WTC11 (cell line): Measurements from ENCODE around the gene SLC8A1.

Source experiments
- CBFB ChIP-seq: sonication (generic); formaldehyde crosslinking; IDR thresholded peaks from 2 replicates; pipeline ENCODE4 v1.8.1; 2022; ENCODE audit warnings: mild to moderate bottlenecking, low read depth, missing genetic modification reagents
- CREM ChIP-seq: sonication (generic); formaldehyde crosslinking; IDR thresholded peaks from 2 replicates; pipeline ENCODE4 v1.8.1; 2022; ENCODE audit warnings: mild to moderate bottlenecking, missing genetic modification reagents, moderate library complexity
- ESRRA ChIP-seq: sonication (generic); formaldehyde crosslinking; IDR thresholded peaks from 2 replicates; pipeline ENCODE4 v1.8.1; 2022; ENCODE audit warnings: mild to moderate bottlenecking, missing genetic modification reagents, borderline replicate concordance
- NFE2L1 ChIP-seq: sonication (generic); formaldehyde crosslinking; IDR thresholded peaks from 2 replicates; pipeline ENCODE4 v1.8.1; 2023; ENCODE audit warnings: missing genetic modification reagents
- NFYB ChIP-seq: sonication (generic); formaldehyde crosslinking; conservative IDR thresholded peaks from 2 replicates; pipeline ENCODE4 v1.8.0; 2022; ENCODE audit warnings: low read depth, missing genetic modification reagents
- NR2C2 ChIP-seq: sonication (generic); formaldehyde crosslinking; IDR thresholded peaks from 2 replicates; pipeline ENCODE4 v1.8.0; 2022; ENCODE audit warnings: mild to moderate bottlenecking, missing genetic modification reagents
- TEAD4 ChIP-seq: sonication (generic); formaldehyde crosslinking; IDR thresholded peaks from 2 replicates; pipeline ENCODE4 v1.8.0; 2022; ENCODE audit warnings: mild to moderate bottlenecking, missing genetic modification reagents
- ZNF121 ChIP-seq: sonication (generic); formaldehyde crosslinking; IDR thresholded peaks from 2 replicates; pipeline ENCODE4 v1.8.0; 2023; ENCODE audit warnings: missing genetic modification reagents
- TF ChIP-seq, protein P1 (sequence below): fragments of 200-600 bp; IDR thresholded peaks from 2 replicates; pipeline ENCODE4 v1.8.0; 2022; ENCODE audit warnings: antibody characterized with exemption
- TF ChIP-seq, protein P2 (sequence below): sonication (generic); formaldehyde crosslinking; IDR thresholded peaks from 2 replicates; pipeline ENCODE4 v1.8.1; 2022; ENCODE audit warnings: missing genetic modification reagents, borderline replicate concordance
- TF ChIP-seq, protein P3 (sequence below): sonication (generic); formaldehyde crosslinking; IDR thresholded peaks from 2 replicates; pipeline ENCODE4 v1.8.0; 2022; ENCODE audit warnings: mild to moderate bottlenecking, missing genetic modification reagents
- TF ChIP-seq, protein P4 (sequence below): fragments of 250-450 bp; sonication (Bioruptor Pico); IDR thresholded peaks from 2 replicates; pipeline ENCODE4 v1.9.0; 2021; ENCODE audit warnings: moderate library complexity, mild to moderate bottlenecking, inconsistent platforms, borderline replicate concordance
- TF ChIP-seq, protein P5 (sequence below): fragments of 250-450 bp; sonication (Bioruptor Pico); IDR thresholded peaks from 2 replicates; pipeline ENCODE4 v1.9.0; 2021; ENCODE audit warnings: mild to moderate bottlenecking, borderline replicate concordance
- TF ChIP-seq, protein P6 (sequence below): sonication (generic); formaldehyde crosslinking; IDR thresholded peaks from 2 replicates; pipeline ENCODE4 v1.8.1; 2023; ENCODE audit warnings: mild to moderate bottlenecking, missing genetic modification reagents, borderline replicate concordance

DNA sequence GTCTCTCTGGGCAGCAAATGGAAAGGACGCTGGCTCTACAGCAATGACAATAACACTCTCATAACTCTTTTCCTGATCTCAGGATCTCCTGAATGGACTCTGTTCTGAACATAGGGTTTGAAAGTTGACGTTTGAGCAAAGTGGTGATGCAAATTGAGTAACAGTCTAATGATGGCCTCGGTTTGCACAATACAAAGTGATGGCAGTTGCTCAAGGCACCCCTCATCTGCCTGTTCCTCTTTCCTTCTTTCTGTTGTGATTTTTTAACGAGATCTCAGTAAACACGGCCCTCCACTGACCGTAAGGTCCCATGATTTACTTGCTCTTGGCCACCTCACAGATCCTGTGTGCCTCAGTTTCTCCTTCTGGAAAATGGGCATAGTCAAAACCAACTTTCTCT, 303.6 kb downstream of the SLC8A1 start:
- TF ChIP-seq, protein P1, sequence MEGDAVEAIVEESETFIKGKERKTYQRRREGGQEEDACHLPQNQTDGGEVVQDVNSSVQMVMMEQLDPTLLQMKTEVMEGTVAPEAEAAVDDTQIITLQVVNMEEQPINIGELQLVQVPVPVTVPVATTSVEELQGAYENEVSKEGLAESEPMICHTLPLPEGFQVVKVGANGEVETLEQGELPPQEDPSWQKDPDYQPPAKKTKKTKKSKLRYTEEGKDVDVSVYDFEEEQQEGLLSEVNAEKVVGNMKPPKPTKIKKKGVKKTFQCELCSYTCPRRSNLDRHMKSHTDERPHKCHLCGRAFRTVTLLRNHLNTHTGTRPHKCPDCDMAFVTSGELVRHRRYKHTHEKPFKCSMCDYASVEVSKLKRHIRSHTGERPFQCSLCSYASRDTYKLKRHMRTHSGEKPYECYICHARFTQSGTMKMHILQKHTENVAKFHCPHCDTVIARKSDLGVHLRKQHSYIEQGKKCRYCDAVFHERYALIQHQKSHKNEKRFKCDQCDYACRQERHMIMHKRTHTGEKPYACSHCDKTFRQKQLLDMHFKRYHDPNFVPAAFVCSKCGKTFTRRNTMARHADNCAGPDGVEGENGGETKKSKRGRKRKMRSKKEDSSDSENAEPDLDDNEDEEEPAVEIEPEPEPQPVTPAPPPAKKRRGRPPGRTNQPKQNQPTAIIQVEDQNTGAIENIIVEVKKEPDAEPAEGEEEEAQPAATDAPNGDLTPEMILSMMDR = no peak
- TF ChIP-seq, protein P2, sequence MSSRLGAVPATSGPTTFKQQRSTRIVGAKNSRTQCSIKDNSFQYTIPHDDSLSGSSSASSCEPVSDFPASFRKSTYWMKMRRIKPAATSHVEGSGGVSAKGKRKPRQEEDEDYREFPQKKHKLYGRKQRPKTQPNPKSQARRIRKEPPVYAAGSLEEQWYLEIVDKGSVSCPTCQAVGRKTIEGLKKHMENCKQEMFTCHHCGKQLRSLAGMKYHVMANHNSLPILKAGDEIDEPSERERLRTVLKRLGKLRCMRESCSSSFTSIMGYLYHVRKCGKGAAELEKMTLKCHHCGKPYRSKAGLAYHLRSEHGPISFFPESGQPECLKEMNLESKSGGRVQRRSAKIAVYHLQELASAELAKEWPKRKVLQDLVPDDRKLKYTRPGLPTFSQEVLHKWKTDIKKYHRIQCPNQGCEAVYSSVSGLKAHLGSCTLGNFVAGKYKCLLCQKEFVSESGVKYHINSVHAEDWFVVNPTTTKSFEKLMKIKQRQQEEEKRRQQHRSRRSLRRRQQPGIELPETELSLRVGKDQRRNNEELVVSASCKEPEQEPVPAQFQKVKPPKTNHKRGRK (CRISPR knock-in tag) = no peak
- TF ChIP-seq CREM (CRISPR knock-in tag) (no peak), ESRRA (CRISPR knock-in tag) (no peak), CBFB (no peak), NFYB (no peak), NFE2L1 (CRISPR knock-in tag) (no peak), ZNF121 (CRISPR knock-in tag) (no peak), NR2C2 (CRISPR knock-in tag) (no peak), TEAD4 (CRISPR knock-in tag) (no peak)
- TF ChIP-seq, protein P3, sequence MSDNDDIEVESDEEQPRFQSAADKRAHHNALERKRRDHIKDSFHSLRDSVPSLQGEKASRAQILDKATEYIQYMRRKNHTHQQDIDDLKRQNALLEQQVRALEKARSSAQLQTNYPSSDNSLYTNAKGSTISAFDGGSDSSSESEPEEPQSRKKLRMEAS = no peak
- TF ChIP-seq, protein P4, sequence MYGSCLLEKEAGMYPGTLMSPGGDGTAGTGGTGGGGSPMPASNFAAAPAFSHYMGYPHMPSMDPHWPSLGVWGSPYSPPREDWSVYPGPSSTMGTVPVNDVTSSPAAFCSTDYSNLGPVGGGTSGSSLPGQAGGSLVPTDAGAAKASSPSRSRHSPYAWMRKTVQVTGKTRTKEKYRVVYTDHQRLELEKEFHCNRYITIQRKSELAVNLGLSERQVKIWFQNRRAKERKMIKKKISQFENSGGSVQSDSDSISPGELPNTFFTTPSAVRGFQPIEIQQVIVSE (CRISPR knock-in tag) = no peak
- TF ChIP-seq, protein P5, sequence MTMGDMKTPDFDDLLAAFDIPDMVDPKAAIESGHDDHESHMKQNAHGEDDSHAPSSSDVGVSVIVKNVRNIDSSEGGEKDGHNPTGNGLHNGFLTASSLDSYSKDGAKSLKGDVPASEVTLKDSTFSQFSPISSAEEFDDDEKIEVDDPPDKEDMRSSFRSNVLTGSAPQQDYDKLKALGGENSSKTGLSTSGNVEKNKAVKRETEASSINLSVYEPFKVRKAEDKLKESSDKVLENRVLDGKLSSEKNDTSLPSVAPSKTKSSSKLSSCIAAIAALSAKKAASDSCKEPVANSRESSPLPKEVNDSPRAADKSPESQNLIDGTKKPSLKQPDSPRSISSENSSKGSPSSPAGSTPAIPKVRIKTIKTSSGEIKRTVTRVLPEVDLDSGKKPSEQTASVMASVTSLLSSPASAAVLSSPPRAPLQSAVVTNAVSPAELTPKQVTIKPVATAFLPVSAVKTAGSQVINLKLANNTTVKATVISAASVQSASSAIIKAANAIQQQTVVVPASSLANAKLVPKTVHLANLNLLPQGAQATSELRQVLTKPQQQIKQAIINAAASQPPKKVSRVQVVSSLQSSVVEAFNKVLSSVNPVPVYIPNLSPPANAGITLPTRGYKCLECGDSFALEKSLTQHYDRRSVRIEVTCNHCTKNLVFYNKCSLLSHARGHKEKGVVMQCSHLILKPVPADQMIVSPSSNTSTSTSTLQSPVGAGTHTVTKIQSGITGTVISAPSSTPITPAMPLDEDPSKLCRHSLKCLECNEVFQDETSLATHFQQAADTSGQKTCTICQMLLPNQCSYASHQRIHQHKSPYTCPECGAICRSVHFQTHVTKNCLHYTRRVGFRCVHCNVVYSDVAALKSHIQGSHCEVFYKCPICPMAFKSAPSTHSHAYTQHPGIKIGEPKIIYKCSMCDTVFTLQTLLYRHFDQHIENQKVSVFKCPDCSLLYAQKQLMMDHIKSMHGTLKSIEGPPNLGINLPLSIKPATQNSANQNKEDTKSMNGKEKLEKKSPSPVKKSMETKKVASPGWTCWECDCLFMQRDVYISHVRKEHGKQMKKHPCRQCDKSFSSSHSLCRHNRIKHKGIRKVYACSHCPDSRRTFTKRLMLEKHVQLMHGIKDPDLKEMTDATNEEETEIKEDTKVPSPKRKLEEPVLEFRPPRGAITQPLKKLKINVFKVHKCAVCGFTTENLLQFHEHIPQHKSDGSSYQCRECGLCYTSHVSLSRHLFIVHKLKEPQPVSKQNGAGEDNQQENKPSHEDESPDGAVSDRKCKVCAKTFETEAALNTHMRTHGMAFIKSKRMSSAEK = no peak
- TF ChIP-seq, protein P6, sequence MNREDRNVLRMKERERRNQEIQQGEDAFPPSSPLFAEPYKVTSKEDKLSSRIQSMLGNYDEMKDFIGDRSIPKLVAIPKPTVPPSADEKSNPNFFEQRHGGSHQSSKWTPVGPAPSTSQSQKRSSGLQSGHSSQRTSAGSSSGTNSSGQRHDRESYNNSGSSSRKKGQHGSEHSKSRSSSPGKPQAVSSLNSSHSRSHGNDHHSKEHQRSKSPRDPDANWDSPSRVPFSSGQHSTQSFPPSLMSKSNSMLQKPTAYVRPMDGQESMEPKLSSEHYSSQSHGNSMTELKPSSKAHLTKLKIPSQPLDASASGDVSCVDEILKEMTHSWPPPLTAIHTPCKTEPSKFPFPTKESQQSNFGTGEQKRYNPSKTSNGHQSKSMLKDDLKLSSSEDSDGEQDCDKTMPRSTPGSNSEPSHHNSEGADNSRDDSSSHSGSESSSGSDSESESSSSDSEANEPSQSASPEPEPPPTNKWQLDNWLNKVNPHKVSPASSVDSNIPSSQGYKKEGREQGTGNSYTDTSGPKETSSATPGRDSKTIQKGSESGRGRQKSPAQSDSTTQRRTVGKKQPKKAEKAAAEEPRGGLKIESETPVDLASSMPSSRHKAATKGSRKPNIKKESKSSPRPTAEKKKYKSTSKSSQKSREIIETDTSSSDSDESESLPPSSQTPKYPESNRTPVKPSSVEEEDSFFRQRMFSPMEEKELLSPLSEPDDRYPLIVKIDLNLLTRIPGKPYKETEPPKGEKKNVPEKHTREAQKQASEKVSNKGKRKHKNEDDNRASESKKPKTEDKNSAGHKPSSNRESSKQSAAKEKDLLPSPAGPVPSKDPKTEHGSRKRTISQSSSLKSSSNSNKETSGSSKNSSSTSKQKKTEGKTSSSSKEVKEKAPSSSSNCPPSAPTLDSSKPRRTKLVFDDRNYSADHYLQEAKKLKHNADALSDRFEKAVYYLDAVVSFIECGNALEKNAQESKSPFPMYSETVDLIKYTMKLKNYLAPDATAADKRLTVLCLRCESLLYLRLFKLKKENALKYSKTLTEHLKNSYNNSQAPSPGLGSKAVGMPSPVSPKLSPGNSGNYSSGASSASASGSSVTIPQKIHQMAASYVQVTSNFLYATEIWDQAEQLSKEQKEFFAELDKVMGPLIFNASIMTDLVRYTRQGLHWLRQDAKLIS (CRISPR knock-in tag) = no peak
